GM11168 (cell line): ENCODE results near the gene PRDM10.
"Not testable (repeated sequence)": the region's sequence is repeated elsewhere in the genome, so short reads cannot be mapped to it uniquely, and the experiment has no call there.

Experiments
- in situ Hi-C: fragments of 300-500 bp; cut with MboI; formaldehyde crosslinking; loops from one replicate; pipeline ENCODE4 v1.12.0; 2022; ENCODE audit warnings: low sequenced_read_pairs; ENCODE audit not compliant: unreplicated experiment

Gene PRDM10

GRCh38 chr11:129928923-129929692, 73.5 kb downstream of the PRDM10 start:
- in situ Hi-C loops, result loop anchor here (5.0 kb wide), 1 partner anchor 203 kb away; no protein-coding TSS in a partner anchor

- in situ Hi-C loops, result no loop called here
Observed at GRCh38 chr11:129922674-129923073, 80.0 kb downstream of the PRDM10 start.

- in situ Hi-C loops, result no loop called here
Observed at GRCh38 chr11:129918361-129918760, 84.3 kb downstream of the PRDM10 start.

- in situ Hi-C loops, result no loop called here
Observed at GRCh38 chr11:129917231-129917630, 85.4 kb downstream of the PRDM10 start.

- in situ Hi-C loops, result no loop called here
Observed at GRCh38 chr11:129911298-129911697, 91.3 kb downstream of the PRDM10 start.

- in situ Hi-C loops, result no loop called here
Observed at GRCh38 chr11:129910360-129910759, 92.3 kb downstream of the PRDM10 start.

GRCh38 chr11:129905402-129905801, 97.2 kb downstream of the PRDM10 start:
- in situ Hi-C loops, result no loop called here

- in situ Hi-C loops, result no loop called here
Observed at GRCh38 chr11:129896062-129896461, 106.6 kb downstream of the PRDM10 start.

GRCh38 chr11:129895126-129896041, 107.3 kb downstream of the PRDM10 start, which contains the start of gene NFRKB:
Gene NFRKB, minus strand, starts transcription at chr11:129895578. Its CDS starts 2,729 bp downstream, at chr11:129892849.
- in situ Hi-C loops, result no loop called here

GRCh38 chr11:129894278-129895125, 108.1 kb downstream of the PRDM10 start:
- in situ Hi-C loops, result no loop called here

GRCh38 chr11:129888451-129888850, 114.2 kb downstream of the PRDM10 start:
- in situ Hi-C loops, result no loop called here

GRCh38 chr11:129885381-129885780, 117.3 kb downstream of the PRDM10 start:
- in situ Hi-C loops, result no loop called here

GRCh38 chr11:129884581-129884980, 118.1 kb downstream of the PRDM10 start:
- in situ Hi-C loops, result no loop called here

- in situ Hi-C loops, result no loop called here
Observed at GRCh38 chr11:129881570-129882170, 121.0 kb downstream of the PRDM10 start.

GRCh38 chr11:129880311-129880710, 122.3 kb downstream of the PRDM10 start:
- in situ Hi-C loops, result no loop called here

- in situ Hi-C loops, result no loop called here
Observed at GRCh38 chr11:129871914-129872313, 130.7 kb downstream of the PRDM10 start.

GRCh38 chr11:129868626-129869025, 134.0 kb downstream of the PRDM10 start:
- in situ Hi-C loops, result not testable (repeated sequence)

- in situ Hi-C loops, result no loop called here
Observed at GRCh38 chr11:129866311-129866710, 136.3 kb downstream of the PRDM10 start.

- in situ Hi-C loops, result no loop called here
Observed at GRCh38 chr11:129865701-129866100, 136.9 kb downstream of the PRDM10 start.

GRCh38 chr11:129864811-129865210, 137.8 kb downstream of the PRDM10 start:
- in situ Hi-C loops, result no loop called here
